Measurements from ENCODE around the gene CEBPA. TPM values are rescaled to one million over a fixed set of nuclear protein-coding genes. Genes with fewer than 3 reads are reported as not detected.

Gene CEBPA
- total RNA-seq, 1 experiment from 2014 or later = 3.2 TPM

DNA sequence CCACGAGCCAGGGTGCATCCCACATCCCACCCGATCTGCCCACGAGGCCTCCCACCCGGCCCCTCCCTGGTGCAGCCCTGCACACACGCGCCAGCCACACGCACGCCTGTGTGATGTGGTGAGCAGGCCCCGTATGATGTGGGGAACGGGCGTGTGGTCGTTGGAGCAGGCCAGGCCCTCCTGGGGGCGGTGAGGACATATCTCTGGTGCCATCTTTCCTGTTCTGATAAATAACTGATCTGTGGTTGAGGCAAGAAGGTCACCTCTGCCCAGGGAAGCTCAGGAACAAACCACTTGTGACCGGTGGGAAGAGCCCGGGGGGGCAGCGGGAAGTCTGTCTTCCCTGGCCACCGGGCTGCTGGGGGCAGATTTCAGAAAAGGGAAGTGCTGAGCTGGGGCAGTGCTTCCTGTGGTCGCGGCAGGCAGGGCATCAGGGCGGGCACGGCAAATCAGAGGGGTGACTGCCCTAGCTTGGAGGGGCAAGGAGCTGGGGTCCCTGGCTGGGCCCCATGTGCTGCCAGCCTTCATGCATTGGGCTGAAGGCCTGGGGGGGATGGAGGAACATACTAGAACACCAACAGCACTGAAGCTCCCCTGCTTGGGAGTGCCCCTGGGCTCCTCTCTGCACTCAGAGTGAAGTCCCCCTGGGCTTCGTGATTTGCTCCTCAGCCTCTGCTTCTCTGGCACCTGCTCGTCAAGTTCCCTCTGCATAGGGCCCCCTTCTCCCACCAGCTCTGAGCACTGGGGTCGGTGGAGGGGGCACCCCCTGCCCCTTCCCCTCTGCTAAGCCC lies 41.5 kb downstream of the CEBPA start:
- no peak for DNase-seq
- Histone ChIP-seq H3K9me3 (ENCODE audit: control insufficient read depth, low read depth, low read length) (no peaks in the 10 kb centered on the region), H3K23ac (ENCODE audit: insufficient read length, low read depth, low read length) (no peak overlapping the region), H4K20me1 (ENCODE audit: control insufficient read depth, insufficient read depth, insufficient read length) (no peaks in the 10 kb centered on the region), H3K18ac (ENCODE audit: insufficient read length, low read depth, low read length) (no peak overlapping the region), H3K79me1 (ENCODE audit: insufficient read depth, low read depth, low read length, poor library complexity, severe bottlenecking) (no peaks in the 10 kb centered on the region), H3K56ac (ENCODE audit: insufficient read length, low read depth, low read length) (no peak overlapping the region), H2BK120ac (ENCODE audit: low read depth, low read length, poor library complexity, severe bottlenecking) (no peak overlapping the region), H4K5ac (ENCODE audit: insufficient read length, low read depth, low read length) (no peak overlapping the region), H2BK12ac (ENCODE audit: insufficient read length, low read depth, low read length) (no peak overlapping the region), H2BK20ac (ENCODE audit: low read depth, low read length, poor library complexity, severe bottlenecking) (no peak overlapping the region), H4K8ac (replicated peaks; ENCODE audit: insufficient read length, low read depth, low read length) (no peak overlapping the region), H3K9ac (ENCODE audit: extremely low read depth, insufficient read length, low read length) (no peak overlapping the region), H2AFZ (ENCODE audit: low read length) (no peak overlapping the region), H2BK15ac (ENCODE audit: low read depth, low read length) (no peak overlapping the region), H3K14ac (ENCODE audit: insufficient read depth, low read length) (no peak overlapping the region), H3K4me2 (ENCODE audit: insufficient read depth, insufficient read length, low read length) (no peak overlapping the region), H3K23me2 (ENCODE audit: insufficient read length, low read depth, low read length, poor library complexity, severe bottlenecking) (no peaks in the 10 kb centered on the region), H3K27me3 (ENCODE audit: insufficient read depth, low read length) (no peaks in the 10 kb centered on the region), H3K4me1 (ENCODE audit: insufficient read depth, low read length) (no peaks in the 10 kb centered on the region), H3K27ac (ENCODE audit: insufficient read length, low read depth, low read length) (no peak overlapping the region), H3K79me2 (ENCODE audit: insufficient read depth, low read length) (no peaks in the 10 kb centered on the region), H4K91ac (ENCODE audit: insufficient read length, low read depth, low read length) (no peak overlapping the region), H3K4ac (ENCODE audit: low read depth, low read length) (no peak overlapping the region), H3T11ph (ENCODE audit: low read length) (no peak overlapping the region), H2BK5ac (ENCODE audit: insufficient read length, low read length) (no peak overlapping the region), H2AK5ac (ENCODE audit: insufficient read length, low read length) (no peak overlapping the region)
- peaks cover 4 to 5% of the 10 kb centered on the region in 2 experiments; a peak in 3 of 5 replicates for H3K9me3 Mint-ChIP-seq
- H3K4me3 Mint-ChIP-seq = no peak overlapping the region
- H3K27ac Mint-ChIP-seq = no peak overlapping the region; a peak in 1 of 7 replicates
- no CpG with 5 or more reads among the region's 24 CpGs for WGBS (ENCODE audit: extremely low coverage, insufficient read length, low lambda C conversion rate)
- peaks cover 0 to 3% (median 0%) of the 10 kb centered on the region in 3 experiments; a peak in 3 of 7 replicates for H3K36me3 Mint-ChIP-seq (ENCODE audit: insufficient read depth in 1 of 3, low read depth in 3 of 3)
- TF ChIP-seq CTCF (conservative IDR thresholded peaks at IDR 0.05) = no peak
- H3K27me3 Mint-ChIP-seq (ENCODE audit: low read depth) = peaks cover 2% of the 10 kb centered on the region
- peaks cover 6 to 8% of the 10 kb centered on the region in 2 experiments; a peak in 2 of 4 replicates for H3K4me1 Mint-ChIP-seq

All from H9 (cell line).